Natural killer cell (primary cell): Measurements from ENCODE around the gene PNMA8C. TPM values are rescaled to one million over a fixed set of nuclear protein-coding genes. Genes with fewer than 3 reads are reported as not detected.

ENCODE experiments used
- ATAC-seq, 3 donors: fragments of 150-1000 bp in 2 of 3; fragments of 200-7000 bp in 1 of 3; cut with Tn5 transposase; 1 replicate in 1 of 3; 2 replicates in 2 of 3; pipeline ENCODE4 v1.10.0; 2021; ENCODE audit warnings: mild to moderate bottlenecking in 2 of 3, moderate library complexity in 2 of 3
- DNase-seq, 2 donors: peaks; one replicate each; pipeline versions ENCODE4 v3.0.0 to v3.0.0-alpha.2; 2013 to 2021; ENCODE audit warnings: mixed read lengths in 1 of 2
- H3K27ac ChIP-seq: one replicate; pipeline ENCODE4 v1.5.1; 2013; ENCODE audit warnings: mild to moderate bottlenecking, low read length
- H3K27me3 ChIP-seq: one replicate; pipeline ENCODE4 v1.6.1; 2013; ENCODE audit warnings: low read length; ENCODE audit not compliant: control insufficient read depth, insufficient read depth
- H3K36me3 ChIP-seq: one replicate; pipeline ENCODE4 v1.6.1; 2013; ENCODE audit warnings: low read length; ENCODE audit not compliant: control insufficient read depth, insufficient read depth
- H3K4me1 ChIP-seq: one replicate; pipeline ENCODE4 v1.6.1; 2013; ENCODE audit warnings: low read length; ENCODE audit not compliant: control insufficient read depth, insufficient read depth
- H3K4me3 ChIP-seq: one replicate; pipeline ENCODE4 v1.5.1; 2013; ENCODE audit warnings: low read length
- H3K9me3 ChIP-seq: one replicate; pipeline ENCODE4 v1.6.1; 2013; ENCODE audit warnings: low read length; ENCODE audit not compliant: control insufficient read depth, insufficient read depth
- H3K27ac Mint-ChIP-seq, 2 donors: one replicate each; pipeline ENCODE4 v1.8.0; 2022; ENCODE audit warnings: mild to moderate bottlenecking in 2 of 2, mixed read lengths in 2 of 2, moderate library complexity in 1 of 2
- H3K27me3 Mint-ChIP-seq, 2 donors: one replicate each; pipeline ENCODE4 v1.8.0; 2022; ENCODE audit warnings: low read depth in 2 of 2, mixed read lengths in 2 of 2
- H3K36me3 Mint-ChIP-seq: one replicate; pipeline ENCODE4 v1.8.0; 2022; ENCODE audit warnings: mixed read lengths
- H3K4me1 Mint-ChIP-seq, 2 donors: one replicate each; pipeline ENCODE4 v1.8.0; 2022; ENCODE audit warnings: mixed read lengths in 2 of 2
- H3K4me3 Mint-ChIP-seq: one replicate; pipeline ENCODE4 v1.8.0; 2022; ENCODE audit warnings: mild to moderate bottlenecking, moderate library complexity, mixed read lengths
- H3K9me3 Mint-ChIP-seq, 2 donors: one replicate each; pipeline ENCODE4 v1.8.0; 2022; ENCODE audit warnings: mixed read lengths in 2 of 2
- WGBS: methylation state at CpG from one replicate; pipeline ENCODE4 v1.1.7; 2013; ENCODE audit warnings: missing lambda C conversion rate; ENCODE audit not compliant: insufficient coverage; 5-methylcytosine and 5-hydroxymethylcytosine counted together
- intact Hi-C: fragments of 100-400 bp; cut with micrococcal nuclease; formaldehyde crosslinking; loops from one replicate; pipeline ENCODE4 v1.14.2; 2022
- total RNA-seq, 4 donors: library from RNA; stranded (reverse); fragments of 120-200 nt in 1 of 4; gene quantifications; one replicate each; pipeline versions ENCODE4 v1.2.3 to v1.2.4, GENCODE V29; 2013 to 2022
- TF ChIP-seq, protein P1 (sequence below): fragments of 200-600 bp; IDR thresholded peaks from one replicate; pipeline ENCODE4 v1.8.0; 2022; ENCODE audit warnings: antibody characterized with exemption

Gene PNMA8C
- total RNA-seq, 3 donors from 2014 or later (not counting 1 experiment from before 2014, with no cell fraction given): 0.55 to 1.2 (median 0.87) TPM

DNA sequence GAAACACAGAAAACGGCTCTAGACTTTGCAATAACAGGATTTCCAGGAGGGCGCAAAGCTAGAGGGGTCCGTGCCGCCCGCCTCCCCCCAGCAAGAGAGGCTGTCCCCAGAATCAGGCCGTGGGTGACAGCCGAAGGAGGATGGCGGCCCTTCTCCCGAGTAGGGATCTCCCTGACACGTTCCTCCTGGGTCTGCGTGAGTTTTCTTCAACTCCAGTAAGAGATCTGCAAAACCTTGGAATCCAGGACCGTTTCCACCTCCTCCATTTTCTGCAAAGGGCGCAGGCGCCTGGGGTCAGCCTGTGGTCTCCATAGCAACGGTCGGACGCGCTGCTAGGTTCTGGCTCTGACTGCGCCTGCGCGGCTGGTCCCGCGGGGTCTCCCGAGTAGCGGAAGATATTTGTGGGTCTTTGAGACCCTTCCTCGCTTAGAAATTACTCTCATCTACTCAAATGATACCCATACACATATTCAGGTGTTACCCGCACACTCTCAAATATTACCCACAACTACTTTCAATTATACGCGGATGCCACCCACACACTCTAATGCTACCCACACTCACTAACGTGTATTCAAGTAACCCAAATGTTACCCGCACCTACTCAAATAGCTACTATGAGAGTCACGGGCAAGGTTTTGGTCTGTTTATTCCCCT lies 2.1 kb downstream of the PNMA8C start:
- Mint-ChIP-seq H3K27me3 (peaks cover 31 to 38% of the 10 kb centered on the region in 2 donors), H3K4me3 (no peak overlapping the region), H3K4me1 (peaks cover 29 to 42% of the 10 kb centered on the region in 2 donors), H3K27ac (peak overlapping the region; percentile 45 to 60), H3K9me3 (no peaks in the 10 kb centered on the region), H3K36me3 (no peaks in the 10 kb centered on the region)
- no peaks in the 10 kb centered on the region for H3K9me3 ChIP-seq
- H3K27ac ChIP-seq: no peak overlapping the region
- peak in 1 of 3 donors; percentile 14 for ATAC-seq
- TF ChIP-seq, protein P1, sequence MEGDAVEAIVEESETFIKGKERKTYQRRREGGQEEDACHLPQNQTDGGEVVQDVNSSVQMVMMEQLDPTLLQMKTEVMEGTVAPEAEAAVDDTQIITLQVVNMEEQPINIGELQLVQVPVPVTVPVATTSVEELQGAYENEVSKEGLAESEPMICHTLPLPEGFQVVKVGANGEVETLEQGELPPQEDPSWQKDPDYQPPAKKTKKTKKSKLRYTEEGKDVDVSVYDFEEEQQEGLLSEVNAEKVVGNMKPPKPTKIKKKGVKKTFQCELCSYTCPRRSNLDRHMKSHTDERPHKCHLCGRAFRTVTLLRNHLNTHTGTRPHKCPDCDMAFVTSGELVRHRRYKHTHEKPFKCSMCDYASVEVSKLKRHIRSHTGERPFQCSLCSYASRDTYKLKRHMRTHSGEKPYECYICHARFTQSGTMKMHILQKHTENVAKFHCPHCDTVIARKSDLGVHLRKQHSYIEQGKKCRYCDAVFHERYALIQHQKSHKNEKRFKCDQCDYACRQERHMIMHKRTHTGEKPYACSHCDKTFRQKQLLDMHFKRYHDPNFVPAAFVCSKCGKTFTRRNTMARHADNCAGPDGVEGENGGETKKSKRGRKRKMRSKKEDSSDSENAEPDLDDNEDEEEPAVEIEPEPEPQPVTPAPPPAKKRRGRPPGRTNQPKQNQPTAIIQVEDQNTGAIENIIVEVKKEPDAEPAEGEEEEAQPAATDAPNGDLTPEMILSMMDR: no peak
- no peak overlapping the region for H3K4me3 ChIP-seq
- H3K4me1 ChIP-seq: peaks cover 21% of the 10 kb centered on the region
- WGBS: 2% methylated on average over 32 of the region's 32 CpGs
- intact Hi-C loops: no loop called here
- DNase-seq: peak in 1 of 2 donors; percentile 63
- peaks cover 30% of the 10 kb centered on the region for H3K27me3 ChIP-seq
- H3K36me3 ChIP-seq: no peaks in the 10 kb centered on the region

GRCh38 chr19:46426035-46426505 lies 2.7 kb downstream of the PNMA8C start:
- intact Hi-C loops: no loop called here
- TF ChIP-seq, protein P1: no peak
- Mint-ChIP-seq H3K27me3 (peaks cover 31 to 36% of the 10 kb centered on the region in 2 donors), H3K9me3 (no peaks in the 10 kb centered on the region), H3K27ac (no peak overlapping the region), H3K4me3 (no peak overlapping the region), H3K36me3 (no peaks in the 10 kb centered on the region), H3K4me1 (peaks cover 29 to 42% of the 10 kb centered on the region in 2 donors)
- no peak for DNase-seq
- H3K9me3 ChIP-seq: no peaks in the 10 kb centered on the region
- WGBS: 16% methylated on average over 10 of the region's 10 CpGs
- peaks cover 30% of the 10 kb centered on the region for H3K27me3 ChIP-seq
- peaks cover 21% of the 10 kb centered on the region for H3K4me1 ChIP-seq
- no peak for ATAC-seq
- no peak overlapping the region for H3K4me3 ChIP-seq
- H3K27ac ChIP-seq: no peak overlapping the region
- no peaks in the 10 kb centered on the region for H3K36me3 ChIP-seq

GRCh38 chr19:46423188-46423587 lies 5.5 kb downstream of the PNMA8C start:
- Histone ChIP-seq H3K9me3 (no peaks in the 10 kb centered on the region), H3K27ac (no peak overlapping the region), H3K27me3 (peaks cover 24% of the 10 kb centered on the region), H3K36me3 (no peaks in the 10 kb centered on the region), H3K4me3 (no peak overlapping the region), H3K4me1 (peaks cover 11% of the 10 kb centered on the region)
- TF ChIP-seq, protein P1: no peak
- H3K27me3 Mint-ChIP-seq: peaks cover 25 to 26% of the 10 kb centered on the region in 2 donors
- no peak overlapping the region for H3K4me3 Mint-ChIP-seq
- 75% methylated on average over 5 of the region's 5 CpGs for WGBS
- no peaks in the 10 kb centered on the region for H3K36me3 Mint-ChIP-seq
- no peak overlapping the region for H3K27ac Mint-ChIP-seq
- H3K4me1 Mint-ChIP-seq: peaks cover 16 to 22% of the 10 kb centered on the region in 2 donors
- no peaks in the 10 kb centered on the region for H3K9me3 Mint-ChIP-seq
- no peak for ATAC-seq
- no peak for DNase-seq
- intact Hi-C loops: no loop called here
